GM12872 (cell line): Measurements from ENCODE around the gene FLNC.

Experiments used
- CTCF ChIP-seq: IDR thresholded peaks from 3 replicates; pipeline ENCODE4 v1.5.1; 2011; ENCODE audit warnings: low read depth, mild to moderate bottlenecking, low read length, moderate library complexity; ENCODE audit not compliant: insufficient read depth

The FLNC gene

DNA sequence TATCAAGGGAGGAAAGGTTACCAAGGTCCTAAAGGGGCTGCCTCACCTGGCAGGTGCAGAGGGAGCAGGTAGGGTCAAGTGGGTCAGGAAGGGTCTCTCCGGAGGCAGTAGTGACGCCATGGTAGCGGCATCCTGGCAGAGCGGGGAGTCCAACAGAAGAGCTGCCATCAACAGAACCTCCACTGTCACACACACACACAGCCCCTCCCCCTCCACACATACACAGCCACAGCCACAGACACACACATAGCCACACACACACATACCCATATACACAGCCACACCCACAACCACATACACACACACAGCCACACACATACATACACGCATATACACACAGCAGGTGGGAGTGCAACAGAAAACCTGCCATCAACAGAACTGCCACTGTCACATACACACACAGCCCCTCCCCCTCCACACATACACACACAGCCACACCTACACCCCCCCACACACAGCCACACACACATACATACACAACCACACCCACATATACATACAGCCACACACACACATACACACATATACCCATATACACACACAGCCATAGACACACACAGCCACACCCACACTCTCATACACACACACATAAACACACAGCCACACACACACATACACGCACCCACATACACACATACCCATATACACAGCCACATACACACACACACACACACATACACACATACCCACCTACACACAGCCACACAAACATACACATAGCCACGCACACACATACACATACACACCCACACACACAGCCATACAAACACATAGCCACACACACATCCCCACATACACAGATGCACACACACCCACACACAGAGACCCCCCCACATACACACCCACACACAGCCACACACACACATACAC lies 57.2 kb downstream of the FLNC start:
- no peak for TF ChIP-seq CTCF

- TF ChIP-seq CTCF = no peak
Measured at GRCh38 chr7:128888039-128888755, 58.0 kb downstream of the FLNC start.

DNA sequence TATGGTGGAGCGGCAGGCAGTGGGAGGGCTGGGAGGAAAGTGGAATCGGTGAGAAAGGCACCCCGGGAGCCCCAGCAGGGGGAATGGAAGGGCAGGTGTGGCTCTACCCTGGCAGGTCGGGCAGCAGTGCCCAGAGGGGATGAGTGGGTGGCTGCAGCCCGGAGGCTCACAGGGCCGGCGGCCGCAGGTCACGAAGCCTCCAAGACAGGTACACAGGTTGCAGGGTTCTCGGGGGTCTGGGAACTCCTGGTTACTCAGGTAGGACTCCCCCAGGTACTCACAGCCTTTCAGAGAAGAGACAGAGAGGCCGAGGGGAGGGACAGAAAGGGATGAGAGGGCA lies 58.5 kb downstream of the FLNC start:
- TF ChIP-seq CTCF = no peak

GRCh38 chr7:128889121-128889520 lies 58.9 kb downstream of the FLNC start:
- TF ChIP-seq CTCF = no peak

GRCh38 chr7:128890306-128891109 lies 60.3 kb downstream of the FLNC start:
- TF ChIP-seq CTCF = no peak

GRCh38 chr7:128891110-128891941 lies 61.1 kb downstream of the FLNC start:
- TF ChIP-seq CTCF = no peak
